ACC112 (cell line): ENCODE data around the gene TBX2.

Experiments
- H2AFZ ChIP-seq: fragments of 200-600 bp; sonication (generic); one replicate; pipeline ENCODE4 v1.6.0; 2017; ENCODE audit warnings: antibody characterized with exemption, low read length; ENCODE audit not compliant: unreplicated experiment
- H3K27ac ChIP-seq: fragments of 200-600 bp; sonication (generic); 2 replicates; pipeline ENCODE4 v1.5.1; 2014; ENCODE audit warnings: low read depth, mild to moderate bottlenecking, antibody characterized with exemption, low read length, moderate library complexity
- H3K27me3 ChIP-seq: fragments of 200-600 bp; sonication (generic); 2 replicates; pipeline ENCODE4 v1.6.1; 2014; ENCODE audit warnings: mild to moderate bottlenecking, antibody characterized with exemption, low read length, moderate library complexity, mixed read lengths; ENCODE audit not compliant: insufficient read depth
- H3K36me3 ChIP-seq: fragments of 200-600 bp; sonication (generic); 2 replicates; pipeline ENCODE4 v1.6.1; 2016; ENCODE audit warnings: mild to moderate bottlenecking, antibody characterized with exemption, low read length, moderate library complexity, mixed read lengths; ENCODE audit not compliant: insufficient read depth
- H3K4me1 ChIP-seq: fragments of 200-600 bp; sonication (generic); one replicate; pipeline ENCODE4 v1.6.1; 2016; ENCODE audit warnings: low read length, mixed read lengths; ENCODE audit not compliant: insufficient read depth, unreplicated experiment, control insufficient read depth
- H3K4me3 ChIP-seq: fragments of 200-600 bp; sonication (generic); 2 replicates; pipeline ENCODE4 v1.5.1; 2014; ENCODE audit warnings: mild to moderate bottlenecking, low read depth, low read length
- H3K79me2 ChIP-seq: fragments of 200-600 bp; sonication (generic); one replicate; pipeline ENCODE4 v1.6.0; 2016; ENCODE audit warnings: low read length; ENCODE audit not compliant: control insufficient read depth, unreplicated experiment, insufficient read depth

Gene TBX2

GRCh38 chr17:61458421-61459141 is 58.9 kb downstream of the TBX2 start:
- Histone ChIP-seq H3K4me3 (no peak overlapping the region), H3K36me3 (no peaks in the 10 kb centered on the region), H3K79me2 (no peaks in the 10 kb centered on the region), H2AFZ (no peak overlapping the region), H3K27me3 (peaks cover 84% of the 10 kb centered on the region), H3K4me1 (no peaks in the 10 kb centered on the region), H3K27ac (no peak overlapping the region)
